Neural cell (in vitro differentiated cells): ENCODE data around the gene CDKAL1.

Experiments
- CTCF ChIP-seq: fragments of 450-650 bp; IDR thresholded peaks from 2 replicates; pipeline ENCODE4 v1.5.1; 2014; ENCODE audit warnings: antibody characterized with exemption, mild to moderate bottlenecking, moderate library complexity; ENCODE audit not compliant: poor library complexity, severe bottlenecking
- EP300 ChIP-seq: fragments of 450-650 bp; conservative IDR thresholded peaks from 2 replicates; pipeline ENCODE4 v1.6.1; 2014; ENCODE audit warnings: antibody characterized with exemption, mild to moderate bottlenecking, moderate library complexity; ENCODE audit not compliant: poor library complexity, severe bottlenecking
- MXI1 ChIP-seq: fragments of 450-650 bp; conservative IDR thresholded peaks from 2 replicates; pipeline ENCODE4 v1.6.1; 2014; ENCODE audit warnings: antibody characterized with exemption, mild to moderate bottlenecking; ENCODE audit not compliant: poor library complexity, severe bottlenecking
- POLR2AphosphoS5 ChIP-seq: IDR thresholded peaks from 2 replicates; pipeline ENCODE4 v1.6.1; 2012
- RAD21 ChIP-seq: fragments of 450-650 bp; conservative IDR thresholded peaks from 2 replicates; pipeline ENCODE4 v1.6.1; 2014; ENCODE audit warnings: antibody characterized with exemption, mild to moderate bottlenecking, moderate library complexity
- REST ChIP-seq: IDR thresholded peaks from 2 replicates; pipeline ENCODE4 v1.6.1; 2012; ENCODE audit warnings: borderline replicate concordance
- SMC3 ChIP-seq: fragments of 450-650 bp; conservative IDR thresholded peaks from 2 replicates; pipeline ENCODE4 v1.6.1; 2014; ENCODE audit warnings: antibody characterized with exemption, mild to moderate bottlenecking, moderate library complexity; ENCODE audit not compliant: poor library complexity

- no peak for TF ChIP-seq CTCF
- no peak for TF ChIP-seq REST
- no peak for TF ChIP-seq MXI1
- no peak for TF ChIP-seq EP300
- TF ChIP-seq SMC3 = no peak
- no peak for TF ChIP-seq RAD21
- no peak for TF ChIP-seq POLR2AphosphoS5
These were observed 312.4 kb downstream of the CDKAL1 start for GRCh38 chr6:20846602-20847028.
